ENCODE data around the gene CAPZA2.

- TF ChIP-seq POLR2AphosphoS5 (IDR thresholded peaks at IDR 0.05; ENCODE audit: borderline replicate concordance, low read depth, low read length) (no peak), EZH2 (IDR thresholded peaks at IDR 0.05) (no peak)
Measured at GRCh38 chr7:116963234-116963633, 100.8 kb downstream of the CAPZA2 start.
